ENCODE measurements around the gene MED15. TPM values are rescaled to one million over a fixed set of nuclear protein-coding genes. Genes with fewer than 3 reads are reported as not detected.
"Not testable (repeated sequence)": the region's sequence is repeated elsewhere in the genome, so short reads cannot be mapped to it uniquely, and the experiment has no call there.

MED15 gene
- total RNA-seq, 1 experiment from 2014 or later: 19.0 TPM

DNA sequence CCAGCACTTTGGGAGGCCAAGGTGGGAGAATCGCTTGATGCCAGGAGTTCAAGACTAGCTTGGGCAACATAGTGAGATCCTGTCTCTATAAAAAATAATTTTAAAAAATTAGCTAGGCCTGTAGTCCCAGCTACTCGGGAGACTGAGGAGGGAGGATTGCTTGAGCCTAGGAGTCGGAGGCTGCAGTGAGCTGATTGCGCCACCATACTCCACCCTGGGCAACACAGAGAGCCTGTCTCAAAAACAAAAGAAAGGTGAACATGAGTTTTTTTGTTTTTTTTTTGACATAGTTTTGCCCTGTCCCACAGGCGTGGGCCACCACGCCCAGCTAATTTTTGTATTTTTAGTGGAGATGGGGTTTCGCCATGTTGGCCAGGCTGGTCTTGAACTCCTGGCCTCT is 17.6 kb downstream of the MED15 start:
- no peak for DNase-seq (ENCODE audit: low spot score)
- in situ Hi-C loops (cut with HindIII; ENCODE audit: low sequenced_read_pairs): no loop called here

- in situ Hi-C loops (cut with HindIII; ENCODE audit: low sequenced_read_pairs): no loop called here
- no peak for DNase-seq (ENCODE audit: low spot score)
These were observed 18.9 kb downstream of the MED15 start for GRCh38 chr22:20526305-20526627.

DNA sequence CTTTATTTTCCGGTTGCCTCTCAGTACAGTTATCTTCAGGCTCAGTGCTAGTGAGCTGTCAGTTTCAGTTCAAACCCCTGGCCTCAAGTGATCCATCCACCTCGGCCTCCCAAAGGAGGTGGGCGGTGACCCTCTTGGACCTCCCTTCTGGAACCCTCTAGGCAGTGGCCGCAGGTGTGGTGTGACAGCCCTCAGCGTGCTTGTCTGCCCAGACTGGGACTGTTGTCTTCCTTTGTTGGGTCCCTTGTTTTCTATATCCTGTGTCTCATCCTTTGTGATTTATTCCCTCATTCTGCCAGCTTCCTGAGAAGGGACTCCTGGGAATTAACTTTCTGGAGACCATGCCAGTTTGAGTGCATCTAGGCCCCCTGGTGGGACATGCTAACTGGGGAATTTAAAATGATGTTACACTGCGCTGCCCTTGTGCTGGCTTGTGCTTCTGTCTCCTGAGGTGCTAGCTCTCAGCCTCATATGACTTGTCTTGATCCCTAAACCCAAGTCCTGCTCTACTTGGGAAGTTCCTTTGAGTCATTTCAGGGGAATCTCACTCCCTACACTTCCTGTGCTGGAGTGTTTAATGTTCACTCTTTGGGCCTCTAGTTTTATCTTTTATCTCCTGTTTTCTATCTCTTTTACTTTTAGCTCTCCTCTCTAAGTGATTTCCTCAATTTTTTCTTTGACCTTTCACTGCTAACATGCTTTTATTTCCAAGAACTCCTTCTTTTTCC is 19.4 kb downstream of the MED15 start:
- no peak for DNase-seq (ENCODE audit: low spot score)
- in situ Hi-C loops (cut with HindIII; ENCODE audit: low sequenced_read_pairs): no loop called here

GRCh38 chr22:20528405-20528978 is 21.1 kb downstream of the MED15 start:
- in situ Hi-C loops (cut with HindIII; ENCODE audit: low sequenced_read_pairs): no loop called here
- DNase-seq (ENCODE audit: low spot score): no peak

- in situ Hi-C loops (cut with HindIII; ENCODE audit: low sequenced_read_pairs): no loop called here
- no peak for DNase-seq (ENCODE audit: low spot score)
These were observed 23.2 kb downstream of the MED15 start for GRCh38 chr22:20530368-20531153.

GRCh38 chr22:20531154-20531403 is 23.7 kb downstream of the MED15 start:
- in situ Hi-C loops (cut with HindIII; ENCODE audit: low sequenced_read_pairs): no loop called here
- DNase-seq (ENCODE audit: low spot score): no peak

- in situ Hi-C loops (cut with HindIII; ENCODE audit: low sequenced_read_pairs): no loop called here
- no peak for DNase-seq (ENCODE audit: low spot score)
These were observed 24.2 kb downstream of the MED15 start for GRCh38 chr22:20531404-20532201.

- no peak for DNase-seq (ENCODE audit: low spot score)
- in situ Hi-C loops (cut with HindIII; ENCODE audit: low sequenced_read_pairs): no loop called here
These were observed 25.0 kb downstream of the MED15 start for GRCh38 chr22:20532256-20532993.

- in situ Hi-C loops (cut with HindIII; ENCODE audit: low sequenced_read_pairs): no loop called here
- DNase-seq (ENCODE audit: low spot score): no peak
These were observed 25.9 kb downstream of the MED15 start for GRCh38 chr22:20533095-20533878.

DNA sequence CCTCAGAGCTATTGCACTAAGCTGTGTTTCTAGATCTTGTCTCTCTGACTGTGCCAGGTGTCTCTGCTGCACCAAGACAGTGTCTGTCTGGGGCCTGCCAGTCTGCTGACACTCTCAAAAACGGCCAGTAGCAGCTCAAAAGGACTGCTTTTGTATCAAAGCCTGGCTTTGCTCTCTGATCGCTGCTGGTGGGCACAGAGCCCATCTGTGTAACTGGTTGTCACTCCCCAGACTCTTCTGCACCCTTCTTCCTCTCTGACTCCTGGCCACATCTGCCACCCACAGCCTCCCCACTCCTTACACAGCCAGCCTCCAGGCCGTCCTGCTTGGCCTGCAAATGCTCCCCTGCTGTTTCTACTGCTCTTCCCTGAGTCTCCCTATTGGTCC is 26.5 kb downstream of the MED15 start:
- in situ Hi-C loops (cut with HindIII; ENCODE audit: low sequenced_read_pairs): no loop called here
- no peak for DNase-seq (ENCODE audit: low spot score)

DNA sequence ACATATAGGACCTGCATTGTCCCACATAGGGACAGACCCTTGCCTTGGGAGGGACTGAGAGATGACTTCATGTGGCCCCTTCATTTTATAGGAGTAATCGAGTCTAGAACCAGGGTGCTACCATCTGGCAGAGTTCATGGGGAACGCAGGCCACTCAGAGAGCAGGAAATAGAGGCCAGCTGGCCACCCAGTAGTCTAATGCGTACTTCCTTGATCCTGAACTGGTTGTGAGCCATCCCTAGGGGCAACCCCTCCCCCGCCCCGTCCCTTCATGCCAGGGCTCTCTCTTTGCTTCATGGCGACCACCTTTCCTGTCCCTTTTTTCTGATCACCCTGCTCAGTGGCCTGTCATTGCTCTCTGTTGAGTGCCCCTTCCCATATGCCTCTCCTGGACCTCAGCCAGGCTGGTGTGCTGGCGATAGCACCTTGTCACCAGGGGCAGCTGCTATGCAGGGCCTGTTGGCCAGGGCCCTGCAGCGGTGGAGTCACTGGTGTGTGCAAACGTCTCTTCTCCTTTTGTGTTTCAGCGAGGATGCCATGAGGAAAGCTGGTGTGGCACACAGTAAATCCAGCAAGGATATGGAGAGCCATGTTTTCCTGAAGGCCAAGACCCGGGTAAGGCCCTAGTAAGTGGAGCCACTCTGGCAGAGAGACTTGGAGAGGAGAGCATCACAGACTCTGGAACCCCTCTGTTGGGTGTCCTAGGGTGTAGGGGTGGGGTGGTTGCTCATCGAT is 29.3 kb downstream of the MED15 start:
- in situ Hi-C loops (cut with HindIII; ENCODE audit: low sequenced_read_pairs): no loop called here
- DNase-seq (ENCODE audit: low spot score): no peak

GRCh38 chr22:20537325-20537756 is 29.9 kb downstream of the MED15 start:
- in situ Hi-C loops (cut with HindIII; ENCODE audit: low sequenced_read_pairs): no loop called here
- no peak for DNase-seq (ENCODE audit: low spot score)

- in situ Hi-C loops (cut with HindIII; ENCODE audit: low sequenced_read_pairs): no loop called here
- DNase-seq (ENCODE audit: low spot score): no peak
These were observed 30.6 kb downstream of the MED15 start for GRCh38 chr22:20537983-20538382.

GRCh38 chr22:20538875-20539274 is 31.5 kb downstream of the MED15 start:
- DNase-seq (ENCODE audit: low spot score); in situ Hi-C loops (cut with HindIII; ENCODE audit: low sequenced_read_pairs): not testable (repeated sequence)

DNA sequence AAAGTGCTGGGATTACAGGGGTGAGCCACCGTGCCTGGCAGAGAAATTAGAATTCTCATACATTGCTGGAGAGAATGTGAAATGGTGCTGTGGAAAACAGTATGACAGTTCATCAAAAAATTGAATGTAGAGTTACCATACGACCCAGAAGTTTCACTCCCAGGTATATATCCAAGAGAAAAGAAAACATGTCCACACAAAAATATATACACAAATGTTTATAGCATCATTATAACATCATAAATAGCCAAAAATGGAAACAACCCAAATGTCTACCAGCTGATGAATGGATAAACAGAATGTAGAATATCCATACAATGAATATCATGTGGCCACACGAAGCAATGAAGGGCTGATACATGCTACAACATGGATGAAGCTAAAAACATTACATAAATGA is 34.6 kb downstream of the MED15 start:
- in situ Hi-C loops (cut with HindIII; ENCODE audit: low sequenced_read_pairs): no loop called here
- DNase-seq (ENCODE audit: low spot score): no peak

GRCh38 chr22:20542736-20543135 is 35.3 kb downstream of the MED15 start:
- in situ Hi-C loops (cut with HindIII; ENCODE audit: low sequenced_read_pairs): no loop called here
- DNase-seq (ENCODE audit: low spot score): no peak

DNA sequence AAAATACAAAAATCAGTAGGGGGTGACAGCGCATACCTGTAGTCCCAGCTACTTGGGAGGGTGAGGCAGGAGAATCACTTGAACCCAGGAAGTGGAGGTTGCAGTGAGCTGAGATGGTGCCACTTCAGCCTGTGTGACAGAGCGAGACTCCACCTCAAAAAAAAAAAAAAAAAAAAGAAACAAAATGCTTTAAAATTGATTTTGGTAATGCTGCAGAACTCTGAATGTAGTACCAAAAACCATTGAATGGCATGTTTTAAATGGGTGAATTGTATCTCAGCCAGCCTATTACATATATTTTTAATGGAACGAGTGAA is 37.9 kb downstream of the MED15 start:
- in situ Hi-C loops (cut with HindIII; ENCODE audit: low sequenced_read_pairs); DNase-seq (ENCODE audit: low spot score): not testable (repeated sequence)

Measured in G401 (cell line).